Muscle of leg (tissue), 11 donors: Measurements from ENCODE around the gene UGT3A2. TPM values are rescaled to one million over a fixed set of nuclear protein-coding genes. Genes with fewer than 3 reads are reported as not detected.
"Not testable (repeated sequence)": the region's sequence is repeated elsewhere in the genome, so short reads cannot be mapped to it uniquely, and the experiment has no call there.

ENCODE experiments used
- DNase-seq: peaks from one replicate; pipeline ENCODE4 v3.0.0; 2013
- H3K27ac ChIP-seq: one replicate; pipeline ENCODE4 v1.5.1; 2013; ENCODE audit warnings: mild to moderate bottlenecking, low read length, control low read depth
- H3K27me3 ChIP-seq: one replicate; pipeline ENCODE4 v1.6.1; 2013; ENCODE audit warnings: low read length; ENCODE audit not compliant: control insufficient read depth, insufficient read depth
- H3K36me3 ChIP-seq: one replicate; pipeline ENCODE4 v1.6.1; 2013; ENCODE audit warnings: low read length; ENCODE audit not compliant: control insufficient read depth, insufficient read depth
- H3K4me1 ChIP-seq: one replicate; pipeline ENCODE4 v1.6.1; 2013; ENCODE audit warnings: low read length; ENCODE audit not compliant: control insufficient read depth, insufficient read depth
- H3K4me3 ChIP-seq: one replicate; pipeline ENCODE4 v1.5.1; 2013; ENCODE audit warnings: low read length, control low read depth
- H3K9me3 ChIP-seq: replicated peaks from 2 replicates; pipeline ENCODE4 v1.6.1; 2013; ENCODE audit warnings: low read depth, low read length; ENCODE audit not compliant: control insufficient read depth
- WGBS: methylation state at CpG from one replicate; pipeline ENCODE4 v1.1.5; 2013; ENCODE audit warnings: missing lambda C conversion rate; ENCODE audit not compliant: insufficient coverage; 5-methylcytosine and 5-hydroxymethylcytosine counted together
- polyA plus RNA-seq, 8 donors: library from polyadenylated mRNA; unstranded; fragments of 120-200 nt; gene quantifications; one replicate each; pipeline versions ENCODE4 v1.2.1 to v1.2.3, GENCODE V29; 2013; ENCODE audit warnings: inconsistent platforms in 1 of 8, low replicate concordance in 1 of 8; ENCODE audit not compliant: insufficient read length in 8 of 8, insufficient read depth in 1 of 8
- total RNA-seq: library from RNA; stranded (reverse); fragments of 120-200 nt; gene quantifications from one replicate; pipeline ENCODE4 v1.2.4, GENCODE V29; 2013

Gene UGT3A2
- total and polyA plus RNA-seq, 9 donors, result 0.33 to 0.69 (median 0.50) TPM

DNA sequence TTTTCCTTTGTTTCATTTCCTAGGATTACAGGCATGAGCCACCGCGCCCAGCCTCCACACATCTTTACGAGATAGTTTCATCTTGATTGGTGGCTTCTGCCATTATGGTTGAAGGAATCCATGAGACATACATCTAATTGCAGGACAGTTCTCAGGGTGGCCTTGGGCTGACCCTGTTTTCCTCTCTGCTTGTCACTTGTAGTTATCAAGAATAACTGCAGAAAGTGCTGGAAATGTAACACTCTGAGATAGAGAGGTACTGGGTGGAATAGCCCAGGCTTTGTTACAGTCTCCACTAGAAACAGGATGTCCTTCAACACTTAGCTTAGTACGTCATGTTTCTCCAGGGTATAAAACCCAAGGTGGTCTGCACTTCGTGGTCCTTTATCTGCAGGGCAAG lies 10.7 kb downstream of the UGT3A2 start:
- H3K4me3 ChIP-seq, result no peak overlapping the region
- WGBS, result 46% methylated on average over 2 of the region's 5 CpGs
- H3K9me3 ChIP-seq, result no peaks in the 10 kb centered on the region
- H3K27me3 ChIP-seq, result no peaks in the 10 kb centered on the region
- no peak for DNase-seq
- no peak overlapping the region for H3K27ac ChIP-seq
- no peaks in the 10 kb centered on the region for H3K36me3 ChIP-seq
- no peaks in the 10 kb centered on the region for H3K4me1 ChIP-seq

DNA sequence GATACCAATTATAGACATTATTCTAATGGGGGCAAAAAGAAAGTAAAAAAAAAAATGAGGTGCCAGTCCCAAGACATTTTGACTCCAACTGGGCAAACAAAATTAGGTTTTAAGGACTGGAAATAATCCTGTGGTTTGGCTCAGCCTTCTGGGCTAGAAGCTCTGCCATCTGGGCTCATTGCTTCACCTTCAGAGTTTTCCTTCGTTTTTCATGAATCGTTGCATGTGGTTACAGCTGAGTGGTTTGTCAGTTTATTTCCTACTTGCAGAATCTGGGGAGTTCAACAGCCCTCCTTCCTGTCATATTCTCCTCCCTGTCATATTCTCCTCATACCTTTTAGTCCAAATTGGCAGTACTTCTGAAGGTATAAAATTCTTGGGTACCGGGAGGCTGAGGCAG lies 12.0 kb downstream of the UGT3A2 start:
- H3K4me3 ChIP-seq, result no peak overlapping the region
- H3K36me3 ChIP-seq, result no peaks in the 10 kb centered on the region
- H3K27ac ChIP-seq, result no peak overlapping the region
- H3K27me3 ChIP-seq, result no peaks in the 10 kb centered on the region
- DNase-seq, result no peak
- no peaks in the 10 kb centered on the region for H3K9me3 ChIP-seq
- WGBS, result 100% methylated on average over 1 of the region's 3 CpGs
- H3K4me1 ChIP-seq, result no peaks in the 10 kb centered on the region

DNA sequence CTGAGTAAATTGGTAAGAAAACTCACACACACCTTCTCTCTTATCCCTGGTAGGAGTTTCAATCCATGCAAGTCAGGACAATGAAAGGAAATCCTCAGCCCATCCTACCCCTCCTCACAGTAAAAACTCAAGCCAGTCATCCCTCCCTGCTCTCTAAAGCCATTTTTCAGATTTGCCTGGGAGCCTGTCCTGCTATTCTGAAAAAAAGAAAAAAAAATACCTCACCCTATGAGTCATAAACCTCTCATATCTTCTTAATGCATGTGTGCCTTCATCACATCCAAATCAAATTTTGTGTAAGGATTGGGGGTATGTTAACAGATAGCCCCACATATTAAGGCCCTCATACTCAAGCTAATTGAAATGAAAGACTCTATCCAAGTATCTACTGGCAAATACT lies 14.1 kb downstream of the UGT3A2 start:
- no peaks in the 10 kb centered on the region for H3K9me3 ChIP-seq
- no peaks in the 10 kb centered on the region for H3K36me3 ChIP-seq
- DNase-seq, result no peak
- no peaks in the 10 kb centered on the region for H3K27me3 ChIP-seq
- H3K4me3 ChIP-seq, result no peak overlapping the region
- H3K27ac ChIP-seq, result no peak overlapping the region
- no peaks in the 10 kb centered on the region for H3K4me1 ChIP-seq

DNA sequence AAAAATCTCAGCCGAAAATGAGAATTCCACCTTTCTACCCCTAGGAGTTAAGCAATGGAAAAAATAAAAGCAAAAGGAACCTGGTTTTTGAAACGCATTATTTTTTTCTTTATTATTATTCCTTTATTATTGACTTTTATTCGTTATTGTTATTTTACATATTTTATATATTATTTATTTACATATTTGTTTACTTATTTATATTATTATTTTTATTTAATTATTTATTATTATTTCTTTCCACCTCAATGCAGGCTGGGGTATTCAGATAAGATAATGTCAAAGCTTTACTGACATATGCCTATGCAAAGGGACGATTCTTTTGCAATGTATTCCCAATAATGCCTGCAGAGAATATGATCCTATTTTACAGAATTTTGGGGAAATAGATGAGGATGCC lies 16.7 kb downstream of the UGT3A2 start:
- WGBS, result no CpG with 5 or more reads among the region's 4 CpGs
- no peak overlapping the region for H3K4me3 ChIP-seq
- H3K4me1 ChIP-seq, result no peaks in the 10 kb centered on the region
- no peaks in the 10 kb centered on the region for H3K36me3 ChIP-seq
- H3K27ac ChIP-seq, result no peak overlapping the region
- H3K9me3 ChIP-seq, result no peaks in the 10 kb centered on the region
- no peaks in the 10 kb centered on the region for H3K27me3 ChIP-seq
- DNase-seq, result no peak

DNA sequence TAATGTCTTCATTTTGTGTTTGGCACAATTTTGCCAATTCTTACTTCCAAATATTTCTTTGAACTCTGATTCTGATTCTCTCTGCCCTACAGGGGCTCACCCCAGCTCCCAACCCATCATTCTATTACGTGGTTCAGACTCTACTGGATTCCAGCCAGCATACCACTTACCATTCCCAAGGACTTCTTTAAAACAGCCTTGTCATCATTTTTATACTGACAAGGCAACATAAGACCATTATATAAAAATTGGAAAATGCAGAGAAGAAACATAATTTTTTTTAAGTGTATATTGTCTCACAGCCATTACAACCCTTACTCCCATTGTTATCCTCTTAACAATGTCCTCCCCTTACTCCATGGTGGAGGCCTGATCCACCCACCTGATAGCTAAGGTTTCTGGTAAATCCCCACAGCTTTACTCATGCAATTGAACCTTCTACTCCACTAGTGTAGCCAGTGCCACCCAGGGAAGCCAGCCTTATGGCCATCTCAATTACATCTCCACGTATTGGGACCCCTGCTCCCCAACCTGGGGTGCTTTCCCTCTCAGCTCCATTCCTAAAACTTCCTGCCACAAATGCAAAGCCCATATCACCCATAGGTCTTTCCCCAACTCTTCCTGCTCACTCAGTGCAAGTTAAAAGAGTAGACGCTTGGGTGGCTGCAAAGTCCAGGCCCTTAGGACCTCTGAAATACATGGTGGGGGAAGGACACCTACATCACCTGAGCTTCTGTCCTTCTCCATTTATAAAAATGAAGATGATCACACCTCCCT lies 19.1 kb downstream of the UGT3A2 start:
- Histone ChIP-seq H3K4me3 (no peak overlapping the region), H3K36me3 (no peaks in the 10 kb centered on the region), H3K27ac (no peak overlapping the region), H3K27me3 (no peaks in the 10 kb centered on the region), H3K9me3 (no peaks in the 10 kb centered on the region), H3K4me1 (no peaks in the 10 kb centered on the region)
- WGBS, result 62% methylated on average over 2 of the region's 3 CpGs
- no peak for DNase-seq

DNA sequence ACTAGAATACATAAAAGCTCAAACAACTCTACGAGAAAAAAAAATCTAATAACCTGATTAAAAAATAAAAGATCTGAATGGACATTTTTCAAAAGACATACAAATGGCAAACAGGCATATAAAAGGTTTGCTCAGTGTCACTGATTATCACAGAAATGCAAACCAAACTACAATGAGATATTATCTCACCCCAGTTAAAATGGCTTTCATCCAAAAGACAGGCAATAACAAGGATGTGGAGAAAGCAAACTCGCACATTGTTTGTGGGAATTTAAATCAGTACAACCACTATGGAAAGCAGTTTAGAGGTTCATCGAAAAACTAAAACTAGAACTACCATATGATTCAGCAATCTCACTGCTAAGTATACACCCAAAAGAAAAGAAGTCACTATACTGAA lies 20.8 kb downstream of the UGT3A2 start:
- H3K27ac ChIP-seq, result no peak overlapping the region
- H3K9me3 ChIP-seq, result no peaks in the 10 kb centered on the region
- H3K4me3 ChIP-seq, result no peak overlapping the region
- DNase-seq, result no peak
- WGBS, result no CpG with 5 or more reads among the region's 3 CpGs
- no peaks in the 10 kb centered on the region for H3K27me3 ChIP-seq
- no peaks in the 10 kb centered on the region for H3K4me1 ChIP-seq
- no peaks in the 10 kb centered on the region for H3K36me3 ChIP-seq

DNA sequence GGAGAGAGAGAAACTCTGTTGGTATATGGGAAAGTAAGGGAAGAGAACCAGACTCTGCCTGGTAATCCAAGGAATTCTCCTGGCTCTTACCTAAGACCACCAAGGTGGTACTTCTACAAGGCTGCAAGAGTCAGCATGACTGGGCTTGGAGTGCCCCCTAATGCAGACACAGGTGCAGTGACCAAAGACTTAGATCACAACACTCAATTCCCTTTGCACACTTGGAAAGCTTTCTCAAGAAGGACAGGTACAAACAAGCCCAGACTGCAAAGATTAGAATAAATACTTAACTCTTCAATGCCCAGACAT lies 25.2 kb downstream of the UGT3A2 start:
- H3K4me3 ChIP-seq, result no peak overlapping the region
- H3K4me1 ChIP-seq, result peaks cover 2% of the 10 kb centered on the region
- no peak for DNase-seq
- H3K27me3 ChIP-seq, result no peaks in the 10 kb centered on the region
- no peaks in the 10 kb centered on the region for H3K36me3 ChIP-seq
- no peak overlapping the region for H3K27ac ChIP-seq
- H3K9me3 ChIP-seq, result no peaks in the 10 kb centered on the region

DNA sequence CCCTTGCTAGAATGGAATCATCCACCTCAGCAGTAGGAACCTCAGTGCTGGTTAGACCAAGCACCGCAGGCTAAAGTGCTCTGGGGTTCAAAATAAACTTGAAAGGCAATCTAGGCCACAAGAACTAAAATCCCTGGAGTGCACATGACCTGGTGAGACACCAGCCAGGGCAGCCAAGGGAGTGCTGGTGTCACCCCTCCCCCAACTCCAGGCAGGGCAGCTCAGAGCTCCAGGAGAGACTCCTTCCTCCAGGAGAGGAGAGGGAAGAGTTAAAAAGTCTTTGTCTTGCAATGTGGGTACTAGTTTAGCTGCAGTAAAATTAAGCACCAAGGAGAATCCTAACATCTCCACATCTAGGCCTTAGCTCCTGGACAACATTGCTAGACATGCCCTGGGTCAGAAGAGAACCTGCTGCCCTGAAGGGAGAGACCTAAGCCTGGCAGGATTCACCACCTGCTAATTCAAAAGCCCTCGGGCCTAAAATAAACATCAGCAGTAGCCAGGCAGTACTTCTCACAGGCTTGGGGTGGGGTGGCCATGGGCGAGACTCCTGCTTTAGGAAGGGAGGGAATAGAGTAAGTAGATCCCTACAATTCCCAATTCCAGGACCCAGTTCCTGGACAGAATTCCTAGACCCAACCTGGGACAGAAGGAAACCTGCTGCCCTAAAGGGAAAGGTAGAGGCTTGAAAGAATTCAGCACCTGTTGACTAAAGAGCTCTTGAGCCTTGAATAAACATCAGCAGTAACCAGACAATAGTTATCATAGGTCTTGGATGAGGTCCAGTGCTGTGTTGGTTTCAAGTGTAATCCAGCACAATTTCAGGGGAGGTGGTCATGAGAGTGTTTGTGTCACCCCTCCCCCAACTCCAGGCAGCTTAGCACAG lies 25.8 kb downstream of the UGT3A2 start:
- Histone ChIP-seq H3K36me3 (no peaks in the 10 kb centered on the region), H3K9me3 (no peaks in the 10 kb centered on the region), H3K4me1 (peaks cover 2% of the 10 kb centered on the region), H3K27ac (no peak overlapping the region), H3K27me3 (no peaks in the 10 kb centered on the region), H3K4me3 (no peak overlapping the region)
- WGBS, result 80% methylated on average over 1 of the region's 3 CpGs
- DNase-seq, result peak; percentile 8

DNA sequence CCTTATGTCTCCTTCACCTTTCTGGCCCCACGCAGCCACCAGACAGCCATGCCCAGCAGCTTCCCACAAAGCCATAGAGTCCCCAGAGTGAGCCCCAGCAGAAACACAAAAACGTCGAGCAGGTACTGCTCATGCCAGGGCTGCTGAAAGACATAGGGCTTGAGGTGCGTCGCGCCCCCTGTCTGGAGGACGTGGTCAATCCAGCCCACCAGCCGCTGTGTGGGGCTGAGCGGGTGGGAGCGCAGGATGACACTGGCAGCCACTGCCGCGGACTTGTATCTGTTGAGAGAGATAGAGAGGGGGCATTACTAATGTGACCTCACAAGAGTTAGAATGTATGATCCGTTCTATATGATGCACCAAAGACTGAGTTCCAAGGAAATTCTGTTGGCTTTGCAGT lies 31.0 kb downstream of the UGT3A2 start:
- H3K36me3 ChIP-seq, result no peaks in the 10 kb centered on the region
- WGBS, result 77% methylated on average over 9 of the region's 13 CpGs
- no peaks in the 10 kb centered on the region for H3K9me3 ChIP-seq
- DNase-seq, result no peak
- H3K4me3 ChIP-seq, result no peak overlapping the region
- H3K27me3 ChIP-seq, result no peaks in the 10 kb centered on the region
- H3K27ac ChIP-seq, result no peak overlapping the region
- H3K4me1 ChIP-seq, result peaks cover 1% of the 10 kb centered on the region

DNA sequence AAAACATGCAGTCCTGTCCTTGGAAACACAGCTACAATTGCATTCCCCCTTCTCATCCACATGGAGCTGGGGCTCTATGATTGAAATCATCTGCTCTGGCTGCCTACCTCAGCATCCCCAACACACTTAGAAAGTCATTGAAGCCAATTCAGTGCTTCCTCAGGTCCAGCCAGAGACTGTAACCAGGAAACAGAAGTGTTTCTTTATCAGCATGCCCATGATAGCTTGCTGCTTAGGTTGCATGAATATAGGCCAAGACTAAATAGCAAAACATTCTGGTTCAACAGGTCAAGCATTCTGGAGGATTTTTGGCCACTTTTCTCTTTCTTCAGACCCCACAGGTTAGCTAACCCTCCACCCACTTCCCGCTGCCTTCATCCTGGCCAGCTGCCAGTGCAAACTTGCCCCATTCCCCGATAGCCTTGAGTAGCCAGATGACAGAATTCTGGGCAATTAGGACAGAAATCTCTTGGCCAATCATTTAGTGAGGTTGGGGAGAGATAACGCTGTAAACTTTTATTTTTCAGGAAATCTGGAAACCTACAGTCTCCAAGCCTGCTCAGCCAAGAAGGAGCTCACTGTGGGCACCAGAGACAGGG lies 32.0 kb downstream of the UGT3A2 start:
- not testable (repeated sequence) for H3K36me3 ChIP-seq, H3K9me3 ChIP-seq, H3K4me3 ChIP-seq, H3K27ac ChIP-seq, DNase-seq, H3K4me1 ChIP-seq, H3K27me3 ChIP-seq
- WGBS, result no CpG with 5 or more reads among the region's 3 CpGs
